GM12878 (cell line): Measurements from ENCODE around the gene PRKCQ. TPM values are rescaled to one million over a fixed set of nuclear protein-coding genes. Genes with fewer than 3 reads are reported as not detected.

Experiments used
- ATAC-seq: fragments of 200-7000 bp; cut with Tn5 transposase; 3 replicates; pipeline ENCODE4 v1.9.1; 2020; ENCODE audit warnings: mild to moderate bottlenecking, moderate library complexity
- BruUV-seq: library from RNA; stranded (reverse); fragments of 400-500 nt; replicated peaks from 2 replicates; lab custom pipeline; 2021; lab: Mats Ljungman, UMichigan
- CTCF ChIA-PET: fragments of 300-600 bp; sonication (Branson Sonifier 250); formaldehyde crosslinking; extraction: SDS; loops from one replicate; lab custom pipeline; 2021; ENCODE audit warnings: inconsistent platforms; lab: Yijun Ruan, JAX
- POLR2A ChIA-PET: fragments of 350-600 bp; formaldehyde crosslinking; extraction: SDS; loops from one replicate; lab custom pipeline; 2021; ENCODE audit warnings: inconsistent platforms; lab: Charles Lee
- RAD21 ChIA-PET: fragments of 300-600 bp; sonication (Branson Sonifier 250); formaldehyde crosslinking; loops from one replicate; lab custom pipeline; 2023; ENCODE audit warnings: antibody characterized with exemption; ENCODE audit not compliant: unreplicated experiment; lab: Charles Lee
- SMC1A ChIA-PET: fragments of 300-600 bp; sonication (Branson Sonifier 250); formaldehyde crosslinking; loops from one replicate; lab custom pipeline; 2023; ENCODE audit not compliant: unreplicated experiment, uncharacterized antibody; lab: Charles Lee
- DNase-seq: peaks from one replicate; pipeline ENCODE4 v3.0.0-alpha.2; 2011; ENCODE audit warnings: low read depth, low spot score
- FAIRE-seq: peaks from 3 replicates; lab custom pipeline; 2011; peaks lifted over from hg19 to GRCh38; lab: Jason Lieb, UNC
- H2AFZ ChIP-seq: 2 replicates; pipeline ENCODE4 v1.6.0; 2011; ENCODE audit warnings: low read depth, low read length, control low read depth; ENCODE audit not compliant: control insufficient read depth
- H3K27ac ChIP-seq: 2 replicates; pipeline ENCODE4 v1.5.1; 2011; ENCODE audit warnings: control low read depth; ENCODE audit not compliant: control insufficient read depth, insufficient read depth
- H3K27me3 ChIP-seq, 2 experiments: replicated peaks in 1 of 2; 2 replicates each; pipeline versions ENCODE4 v1.6.0 to v1.6.1; 2011; ENCODE audit warnings: low read length in 1 of 2; ENCODE audit not compliant: control insufficient read depth in 2 of 2, insufficient read depth in 2 of 2
- H3K36me3 ChIP-seq, 2 experiments: 2 replicates each; pipeline ENCODE4 v1.5.1; 2011; ENCODE audit warnings: low read length in 1 of 2; ENCODE audit not compliant: control insufficient read depth in 2 of 2, insufficient read depth in 2 of 2
- H3K4me1 ChIP-seq: 2 replicates; pipeline ENCODE4 v1.6.1; 2011; ENCODE audit warnings: mild to moderate bottlenecking, low read length, moderate library complexity, mixed read lengths; ENCODE audit not compliant: control insufficient read depth, insufficient read depth
- H3K4me2 ChIP-seq: 2 replicates; pipeline ENCODE4 v1.6.0; 2011; ENCODE audit warnings: control low read depth; ENCODE audit not compliant: control insufficient read depth, insufficient read depth
- H3K4me3 ChIP-seq: fragments of 200-600 bp; sonication (generic); 2 replicates; pipeline ENCODE4 v1.5.1; 2016
- H3K79me2 ChIP-seq: 2 replicates; pipeline ENCODE4 v1.6.0; 2011; ENCODE audit warnings: low read length; ENCODE audit not compliant: control insufficient read depth, insufficient read depth
- H3K9ac ChIP-seq: 2 replicates; pipeline ENCODE4 v1.8.0; 2011; ENCODE audit warnings: low read length, control low read depth, mixed read lengths; ENCODE audit not compliant: control insufficient read depth, insufficient read depth
- H3K9me3 ChIP-seq: replicated peaks from 3 replicates; pipeline ENCODE4 v1.5.1; 2011; ENCODE audit warnings: mild to moderate bottlenecking, low read length; ENCODE audit not compliant: control insufficient read depth, insufficient read depth
- H4K20me1 ChIP-seq: 2 replicates; pipeline ENCODE4 v1.6.0; 2011; ENCODE audit not compliant: control insufficient read depth, insufficient read depth
- ATF2 ChIP-seq: IDR thresholded peaks from 2 replicates; pipeline ENCODE4 v1.6.1; 2012; ENCODE audit warnings: low read length, inconsistent platforms
- BCL3 ChIP-seq: IDR thresholded peaks from 2 replicates; pipeline ENCODE4 v1.6.1; 2011; ENCODE audit warnings: borderline replicate concordance, low read depth, mild to moderate bottlenecking, moderate library complexity, low read length; ENCODE audit not compliant: insufficient read depth, poor library complexity, severe bottlenecking
- DPF2 ChIP-seq: fragments of 450-650 bp; IDR thresholded peaks from 2 replicates; pipeline ENCODE4 v1.6.1; 2017; ENCODE audit warnings: mild to moderate bottlenecking
- E2F8 ChIP-seq: fragments of 450-650 bp; IDR thresholded peaks from 2 replicates; pipeline ENCODE4 v1.6.1; 2018; ENCODE audit warnings: mild to moderate bottlenecking, low read depth, moderate library complexity; ENCODE audit not compliant: partially characterized antibody
- FOXK2 ChIP-seq: fragments of 450-650 bp; IDR thresholded peaks from 2 replicates; pipeline ENCODE4 v1.6.1; 2017; ENCODE audit warnings: mild to moderate bottlenecking, moderate library complexity
- NFIC ChIP-seq: IDR thresholded peaks from 2 replicates; pipeline ENCODE4 v1.6.1; 2012; ENCODE audit warnings: low read depth, mild to moderate bottlenecking, inconsistent platforms, low read length, moderate library complexity
- NKRF ChIP-seq: fragments of 450-650 bp; conservative IDR thresholded peaks from 2 replicates; pipeline ENCODE4 v1.6.1; 2017; ENCODE audit warnings: mild to moderate bottlenecking, moderate library complexity
- RELB ChIP-seq: fragments of 450-650 bp; IDR thresholded peaks from 2 replicates; pipeline ENCODE4 v1.6.1; 2017; ENCODE audit warnings: low read depth, mild to moderate bottlenecking, moderate library complexity
- YBX1 ChIP-seq: fragments of 450-650 bp; IDR thresholded peaks from 2 replicates; pipeline ENCODE4 v1.6.1; 2016; ENCODE audit warnings: antibody characterized with exemption
- ZBTB33 ChIP-seq: fragments of 450-650 bp; IDR thresholded peaks from 2 replicates; pipeline ENCODE4 v1.6.1; 2017; ENCODE audit warnings: mild to moderate bottlenecking
- WGBS: methylation state at CpG from one replicate; pipeline ENCODE4 v1.1.6; 2016; ENCODE audit warnings: low lambda C conversion rate; ENCODE audit not compliant: insufficient replicate concordance, insufficient coverage; ENCODE audit errors: missing lambda C conversion rate; 5-methylcytosine and 5-hydroxymethylcytosine counted together
- in situ Hi-C: fragments of 300-500 bp; cut with MboI; formaldehyde crosslinking; loops from 9 replicates; pipeline ENCODE4 v1.14.3; 2018; ENCODE audit warnings: mixed read lengths
- intact Hi-C: fragments of 100-400 bp; cut with micrococcal nuclease; formaldehyde crosslinking; loops from one replicate; pipeline ENCODE4 v1.14.2; 2022; ENCODE audit not compliant: unreplicated experiment
- polyA plus RNA-seq, 11 experiments: library from polyadenylated mRNA; depleted of rRNA in 4 of 11; unstranded in 6 of 11; stranded (reverse) in 5 of 11; fragments of >200 nt; fragmentation: Nextera tagmentation in 4 of 11; fragmentation: Illumina TruSeq in 1 of 11; extraction: Ambion mirVana in 4 of 11; extraction: Trizol in 1 of 11; gene quantifications; 1 replicate in 1 of 11; 2 replicates in 10 of 11; pipeline versions ENCODE4 v1.2.1 to v1.2.3, GENCODE V29; 2011 to 2016; ENCODE audit warnings: inconsistent platforms in 2 of 11, missing spikeins in 2 of 11, low read depth in 1 of 11
- total RNA-seq, 4 experiments: library from RNA; depleted of rRNA in 3 of 4; stranded (reverse); fragments of >200 nt in 3 of 4; fragmentation: Illumina TruSeq in 1 of 4; extraction: Trizol in 1 of 4; gene quantifications; 2 replicates each; pipeline versions ENCODE4 v1.2.1 to v1.2.3, GENCODE V29; 2013 to 2021

The PRKCQ gene
- total and polyA plus RNA-seq, 10 of the 15 experiments (the other 5 are each of a cell fraction or from before 2014, with no cell fraction given), result 0.26 to 8.9 (median 0.98) TPM

- no peak overlapping the region for H3K9ac ChIP-seq
- H3K27me3 ChIP-seq, result peaks cover 0 to 2% of the 10 kb centered on the region in 2 experiments; a peak in 1 of 4 replicates
- H3K27ac ChIP-seq, result no peak overlapping the region
- H3K4me1 ChIP-seq, result no peaks in the 10 kb centered on the region
- DNase-seq (no peak), ATAC-seq (no peak), FAIRE-seq (no peak)
- no peak overlapping the region for H2AFZ ChIP-seq
- WGBS, result 0% methylated on average over 1 of the region's 1 CpG
- H3K36me3 ChIP-seq, result no peaks in the 10 kb centered on the region
- ChIA-PET SMC1A (no interaction called here), CTCF (interaction anchor here (0.6 to 3.7 kb wide), 4 partner anchors 11 to 31 kb away, joined by 3 to 17 read pairs (median 4); no protein-coding TSS in a partner anchor), POLR2A (no interaction called here), RAD21 (no interaction called here)
- H3K9me3 ChIP-seq, result no peaks in the 10 kb centered on the region; the same call in 2 of the 3 replicates
- no TSS peak for BruUV-seq
- H3K4me3 ChIP-seq, result no peak overlapping the region
- intact Hi-C loops, result no loop called here
- H3K4me2 ChIP-seq, result no peak overlapping the region
- no peaks in the 10 kb centered on the region for H3K79me2 ChIP-seq
- in situ Hi-C loops, result no loop called here
- H4K20me1 ChIP-seq, result no peaks in the 10 kb centered on the region
- TF ChIP-seq NKRF (no peak), E2F8 (no peak), YBX1 (no peak), DPF2 (no peak), ATF2 (no peak), NFIC (no peak), ZBTB33 (no peak), RELB (no peak), BCL3 (no peak), FOXK2 (no peak)
Observed at GRCh38 chr10:6379015-6379776, 200.9 kb downstream of the PRKCQ start.
